ENCODE results near the gene BAIAP2L2.
"Not testable (repeated sequence)": the region's sequence is repeated elsewhere in the genome, so short reads cannot be mapped to it uniquely, and the experiment has no call there.

BAIAP2L2 gene

DNA sequence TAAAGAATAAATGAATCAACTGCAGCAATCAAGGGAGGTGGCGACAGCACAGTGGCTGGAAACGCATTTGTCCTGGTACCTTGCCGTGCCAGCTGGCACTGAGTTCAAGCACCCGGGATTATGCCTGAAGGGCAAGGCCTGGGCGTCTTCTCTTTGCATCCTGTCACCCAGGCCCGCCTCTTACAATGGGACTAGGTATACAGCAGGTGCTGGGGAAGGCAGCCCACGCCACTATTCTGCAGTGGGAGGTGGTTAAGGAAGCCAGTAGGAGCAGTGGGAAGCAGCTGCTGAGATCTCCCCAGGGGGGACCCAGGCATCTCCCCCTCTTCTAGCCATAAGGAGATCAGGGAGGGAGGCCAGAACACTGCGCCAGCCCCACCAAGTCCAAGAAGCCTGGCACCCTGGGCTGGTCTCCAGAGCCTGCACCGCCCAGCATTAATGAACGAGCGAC, 15.3 kb upstream of the BAIAP2L2 start:
- H3K9ac ChIP-seq (ENCODE audit: low read depth, low read length) = no peak overlapping the region
- H3K4me3 ChIP-seq (ENCODE audit: low read length) = no peak overlapping the region
- H3K36me3 ChIP-seq (ENCODE audit: insufficient read depth, low read depth, low read length) = no peaks in the 10 kb centered on the region
- no peaks in the 10 kb centered on the region for H3K27me3 ChIP-seq (ENCODE audit: insufficient read depth, low read length)
- H3K4me1 ChIP-seq (ENCODE audit: insufficient read depth, low read length) = no peaks in the 10 kb centered on the region
- H3K9me3 ChIP-seq (ENCODE audit: insufficient read depth, low read depth, low read length) = no peaks in the 10 kb centered on the region
- H3K27ac ChIP-seq (ENCODE audit: low read length) = no peak overlapping the region

DNA sequence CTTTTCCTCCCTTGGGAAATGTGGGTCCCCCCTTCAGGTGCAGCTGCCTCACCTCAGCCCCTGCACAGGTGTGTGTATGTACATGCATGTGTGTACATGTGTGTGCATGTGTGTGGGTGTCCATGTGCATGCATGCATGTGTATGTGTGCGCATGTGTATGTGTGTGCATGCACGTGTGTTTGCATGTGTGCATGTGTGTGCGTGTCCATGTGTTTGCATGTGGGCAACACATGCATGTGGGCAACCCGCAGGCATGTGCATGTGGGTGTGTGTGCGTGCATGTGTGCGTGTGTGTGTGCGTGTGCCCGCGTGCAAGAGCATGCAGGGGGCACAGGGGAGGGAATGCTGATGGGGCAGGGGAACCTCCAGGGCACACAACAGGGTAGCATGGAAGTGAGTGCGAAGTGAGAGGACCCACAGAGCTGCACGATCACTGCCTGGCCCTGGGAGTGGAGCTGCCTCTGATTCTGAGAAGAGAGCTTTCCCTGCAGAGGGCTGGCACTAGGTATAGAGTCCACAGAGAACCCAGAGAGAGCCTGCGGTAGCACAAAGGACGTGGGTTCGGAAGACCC, 14.6 kb upstream of the BAIAP2L2 start:
- H3K9ac ChIP-seq (ENCODE audit: low read depth, low read length) = no peak overlapping the region
- H3K27ac ChIP-seq (ENCODE audit: low read length) = no peak overlapping the region
- H3K4me1 ChIP-seq (ENCODE audit: insufficient read depth, low read length) = no peaks in the 10 kb centered on the region
- H3K36me3 ChIP-seq (ENCODE audit: insufficient read depth, low read depth, low read length) = no peaks in the 10 kb centered on the region
- H3K9me3 ChIP-seq (ENCODE audit: insufficient read depth, low read depth, low read length) = no peaks in the 10 kb centered on the region
- H3K27me3 ChIP-seq (ENCODE audit: insufficient read depth, low read length) = no peaks in the 10 kb centered on the region
- H3K4me3 ChIP-seq (ENCODE audit: low read length) = no peak overlapping the region

DNA sequence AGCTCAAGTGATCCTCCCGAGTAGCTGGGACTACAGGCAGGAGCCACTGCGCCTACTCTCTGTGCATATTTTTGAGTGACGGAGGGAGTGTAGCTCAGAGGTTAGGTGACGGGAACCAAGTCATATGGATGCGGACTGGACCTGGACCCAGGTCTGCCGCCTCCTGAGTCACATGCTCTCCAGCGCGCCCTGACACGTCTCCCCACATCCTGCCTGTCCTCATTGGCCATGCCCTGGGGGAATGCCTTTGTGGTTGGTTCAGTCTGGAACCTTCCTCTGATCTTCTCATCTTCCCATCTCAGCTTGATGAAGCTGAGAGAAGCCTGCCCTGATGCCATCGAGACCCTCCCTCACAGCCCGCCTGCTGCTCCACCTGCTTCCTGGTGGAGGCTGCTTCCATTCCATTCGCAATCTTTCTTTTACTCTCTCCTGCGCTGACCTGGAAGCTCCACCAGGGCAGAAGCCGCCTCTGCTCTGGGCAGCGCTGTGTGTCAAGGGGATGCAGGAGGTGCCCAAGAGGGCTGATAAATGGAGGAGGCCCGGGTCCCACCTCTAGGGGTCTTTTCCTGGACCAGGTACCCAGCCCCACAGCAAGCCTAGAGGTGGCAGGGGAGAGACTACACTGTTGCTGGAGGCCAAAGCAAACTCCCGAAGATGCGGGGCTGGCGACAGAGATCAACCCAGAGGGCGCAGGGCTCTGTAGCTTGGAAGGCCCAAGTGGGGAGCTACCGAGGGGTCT, 13.9 kb upstream of the BAIAP2L2 start:
- Histone ChIP-seq H3K4me3 (ENCODE audit: low read length) (no peak overlapping the region), H3K36me3 (ENCODE audit: insufficient read depth, low read depth, low read length) (no peaks in the 10 kb centered on the region), H3K9ac (ENCODE audit: low read depth, low read length) (no peak overlapping the region), H3K9me3 (ENCODE audit: insufficient read depth, low read depth, low read length) (no peaks in the 10 kb centered on the region), H3K27me3 (ENCODE audit: insufficient read depth, low read length) (no peaks in the 10 kb centered on the region), H3K27ac (ENCODE audit: low read length) (no peak overlapping the region), H3K4me1 (ENCODE audit: insufficient read depth, low read length) (no peaks in the 10 kb centered on the region)

DNA sequence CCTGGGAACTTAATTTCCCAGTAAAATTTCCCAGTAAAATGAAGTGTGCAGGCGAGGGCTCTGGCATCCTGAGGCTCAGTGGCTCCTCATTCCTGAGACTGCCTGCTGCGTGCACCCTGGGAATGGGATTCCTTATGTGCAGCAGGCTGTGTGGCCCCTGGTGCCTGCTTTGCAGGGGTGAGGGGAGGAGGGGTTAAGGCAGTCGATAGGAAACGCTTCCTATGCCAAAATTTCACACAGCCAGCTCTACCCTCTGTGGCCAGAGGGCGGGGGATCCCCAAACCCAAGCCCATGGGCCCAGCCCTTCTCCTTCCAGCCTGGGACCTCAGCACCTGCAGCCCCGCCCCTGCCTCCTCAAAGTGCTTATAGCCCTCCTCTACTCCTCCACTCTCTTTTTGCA, 12.1 kb upstream of the BAIAP2L2 start:
- H3K9me3 ChIP-seq (ENCODE audit: insufficient read depth, low read depth, low read length) = no peaks in the 10 kb centered on the region
- no peak overlapping the region for H3K9ac ChIP-seq (ENCODE audit: low read depth, low read length)
- no peaks in the 10 kb centered on the region for H3K27me3 ChIP-seq (ENCODE audit: insufficient read depth, low read length)
- H3K4me3 ChIP-seq (ENCODE audit: low read length) = no peak overlapping the region
- H3K36me3 ChIP-seq (ENCODE audit: insufficient read depth, low read depth, low read length) = no peaks in the 10 kb centered on the region
- no peak overlapping the region for H3K27ac ChIP-seq (ENCODE audit: low read length)
- H3K4me1 ChIP-seq (ENCODE audit: insufficient read depth, low read length) = no peaks in the 10 kb centered on the region

DNA sequence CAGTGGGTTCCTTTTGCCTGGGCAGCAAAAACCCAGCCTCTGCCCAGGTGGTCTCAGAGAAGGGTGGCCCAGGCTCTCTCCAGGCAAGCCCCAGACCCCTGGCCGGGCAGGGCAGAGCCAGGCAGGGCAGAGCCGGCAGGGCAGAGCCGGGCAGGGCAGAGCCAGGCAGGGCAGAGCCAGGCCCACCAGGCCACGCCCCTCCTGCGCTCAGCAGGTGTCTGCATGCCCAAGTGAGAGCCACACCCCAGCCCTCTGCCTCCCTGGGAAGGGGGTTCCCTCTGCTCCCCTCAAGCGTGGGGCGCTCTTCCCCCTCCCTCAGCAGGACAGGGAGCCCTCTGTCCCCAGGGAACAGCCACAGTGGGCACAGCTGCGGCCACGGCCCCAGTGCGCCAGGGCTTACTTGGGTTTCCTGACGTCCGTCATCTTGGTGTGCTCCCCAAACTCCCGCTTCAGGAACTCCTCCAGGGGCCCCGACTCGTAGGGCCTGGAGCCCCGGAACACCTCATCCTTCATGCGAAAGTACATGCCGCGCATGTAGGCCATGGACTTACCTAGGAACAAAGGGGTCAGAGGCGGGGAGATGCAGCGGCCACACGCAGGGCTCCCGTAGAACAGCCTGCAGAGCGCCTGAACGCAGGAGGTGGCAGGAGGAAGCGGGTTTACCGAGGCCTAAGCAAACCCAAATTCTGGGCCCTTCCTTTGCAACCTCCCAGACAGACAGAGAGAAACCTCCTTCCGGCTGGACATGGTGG, 10.1 kb upstream of the BAIAP2L2 start:
- H3K9ac ChIP-seq (ENCODE audit: low read depth, low read length) = no peak overlapping the region
- no peak overlapping the region for H3K27ac ChIP-seq (ENCODE audit: low read length)
- no peak overlapping the region for H3K4me3 ChIP-seq (ENCODE audit: low read length)
- H3K9me3 ChIP-seq (ENCODE audit: insufficient read depth, low read depth, low read length) = no peaks in the 10 kb centered on the region
- H3K36me3 ChIP-seq (ENCODE audit: insufficient read depth, low read depth, low read length) = no peaks in the 10 kb centered on the region
- no peaks in the 10 kb centered on the region for H3K4me1 ChIP-seq (ENCODE audit: insufficient read depth, low read length)
- H3K27me3 ChIP-seq (ENCODE audit: insufficient read depth, low read length) = no peaks in the 10 kb centered on the region

DNA sequence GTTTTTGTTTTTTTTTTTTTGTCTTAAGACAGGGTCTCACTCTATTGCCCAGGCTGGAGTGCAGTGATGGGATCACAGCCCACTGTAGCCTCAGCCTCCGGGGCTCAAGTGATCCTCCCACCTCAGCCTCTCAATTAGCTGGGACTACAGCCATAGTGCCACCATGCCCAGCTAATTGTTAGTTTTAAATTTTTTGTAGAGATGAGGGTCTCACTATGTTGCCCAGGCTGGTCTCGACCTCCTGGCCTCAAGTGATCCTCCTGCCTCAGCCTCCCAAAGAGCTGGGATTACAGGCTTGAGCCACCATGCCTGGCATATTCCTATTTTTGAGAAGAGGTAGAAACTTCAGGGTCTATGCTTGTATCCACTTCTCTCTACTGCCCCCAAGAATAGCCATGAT, 8.3 kb upstream of the BAIAP2L2 start:
- H3K4me1 ChIP-seq (ENCODE audit: insufficient read depth, low read length) = not testable (repeated sequence)

DNA sequence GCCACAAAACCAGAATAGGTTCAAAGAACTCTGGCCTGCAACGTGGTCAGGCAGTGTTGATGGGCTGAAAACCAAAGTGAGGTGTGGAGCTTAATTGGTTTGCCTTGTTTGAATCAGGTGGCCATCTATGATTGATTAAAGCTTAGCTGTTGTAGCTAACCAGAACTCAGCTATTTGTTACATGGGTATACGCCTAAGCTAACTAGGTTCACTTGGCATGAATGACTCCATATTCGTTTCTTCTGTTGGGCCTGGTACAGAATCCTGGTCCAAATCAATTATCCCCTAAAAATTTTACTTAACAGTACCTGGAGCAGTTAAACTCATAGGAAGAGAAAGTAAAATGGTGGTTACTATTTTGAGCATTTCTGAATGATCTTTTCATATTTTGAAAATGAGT, 7.7 kb upstream of the BAIAP2L2 start:
- Histone ChIP-seq H3K9ac (ENCODE audit: low read depth, low read length) (no peak overlapping the region), H3K27ac (ENCODE audit: low read length) (no peak overlapping the region), H3K4me1 (ENCODE audit: insufficient read depth, low read length) (no peaks in the 10 kb centered on the region), H3K36me3 (ENCODE audit: insufficient read depth, low read depth, low read length) (no peaks in the 10 kb centered on the region), H3K4me3 (ENCODE audit: low read length) (no peak overlapping the region), H3K9me3 (ENCODE audit: insufficient read depth, low read depth, low read length) (no peaks in the 10 kb centered on the region), H3K27me3 (ENCODE audit: insufficient read depth, low read length) (no peaks in the 10 kb centered on the region)

More for the DNA sequence above, 8.3 kb upstream of the BAIAP2L2 start:
- not testable (repeated sequence) for H3K27me3 ChIP-seq (ENCODE audit: insufficient read depth, low read length); H3K27ac ChIP-seq (ENCODE audit: low read length); H3K4me3 ChIP-seq (ENCODE audit: low read length); H3K36me3 ChIP-seq (ENCODE audit: insufficient read depth, low read depth, low read length); H3K9ac ChIP-seq (ENCODE audit: low read depth, low read length); H3K9me3 ChIP-seq (ENCODE audit: insufficient read depth, low read depth, low read length)

DNA sequence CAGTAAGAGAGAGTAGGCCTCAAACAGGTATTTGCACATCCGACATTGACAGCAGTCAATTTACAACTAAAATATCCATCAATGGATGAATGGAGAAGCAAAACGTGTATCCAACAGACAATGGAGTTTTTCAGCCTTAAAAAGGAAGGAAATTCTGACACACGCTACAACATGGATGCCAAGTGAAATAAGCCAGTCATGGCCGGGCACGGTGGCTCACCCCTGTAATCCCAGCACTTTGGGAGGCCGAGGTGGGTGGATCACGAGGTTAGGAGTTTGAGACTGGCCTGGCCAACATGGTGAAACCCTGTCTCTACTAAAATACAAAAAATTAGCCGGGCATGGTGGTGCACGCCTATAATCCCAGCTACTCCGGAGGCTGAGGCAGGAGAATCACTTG, 7.1 kb upstream of the BAIAP2L2 start:
- H3K27ac ChIP-seq (ENCODE audit: low read length); H3K9ac ChIP-seq (ENCODE audit: low read depth, low read length); H3K9me3 ChIP-seq (ENCODE audit: insufficient read depth, low read depth, low read length); H3K4me3 ChIP-seq (ENCODE audit: low read length); H3K36me3 ChIP-seq (ENCODE audit: insufficient read depth, low read depth, low read length); H3K4me1 ChIP-seq (ENCODE audit: insufficient read depth, low read length); H3K27me3 ChIP-seq (ENCODE audit: insufficient read depth, low read length): not testable (repeated sequence)

DNA sequence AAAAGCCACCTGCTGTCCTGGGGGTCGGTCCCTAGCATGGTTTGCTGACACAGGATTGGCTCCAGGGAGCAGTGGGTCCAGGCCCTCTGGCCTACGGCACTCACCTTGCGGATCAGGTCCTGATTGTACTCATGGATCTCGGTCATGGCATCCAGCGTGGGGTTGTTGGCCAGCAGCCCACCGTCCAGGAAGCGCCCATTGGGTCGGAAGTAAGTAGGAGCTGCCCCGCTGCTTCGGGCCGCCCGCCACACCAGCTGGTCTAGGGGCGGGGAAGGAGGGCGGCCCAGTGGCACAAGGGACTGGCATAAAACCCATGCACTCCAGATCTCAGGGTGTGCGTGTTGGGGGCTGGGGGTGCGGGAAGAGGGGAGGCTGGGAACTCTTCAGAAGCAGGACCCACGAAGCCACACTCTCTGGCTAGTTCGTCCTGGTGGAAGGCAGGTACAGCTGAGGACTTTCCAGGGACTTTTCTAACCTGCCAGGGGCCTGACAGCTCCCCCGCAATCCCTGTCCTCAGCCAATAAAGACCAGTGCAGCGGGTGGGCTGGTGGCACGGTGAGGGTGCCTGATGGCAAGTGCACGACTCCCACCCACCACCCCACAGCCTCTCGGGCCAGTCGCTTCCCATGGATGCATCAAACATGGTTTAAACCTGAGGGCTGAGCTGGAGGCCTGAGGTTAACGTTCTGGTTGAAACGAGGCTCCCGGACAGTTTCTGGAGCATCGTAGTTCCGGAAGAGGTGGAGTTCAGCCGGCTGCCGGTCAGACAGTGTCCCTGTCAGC, 5.1 kb upstream of the BAIAP2L2 start:
- no peak overlapping the region for H3K27ac ChIP-seq (ENCODE audit: low read length)
- H3K9ac ChIP-seq (ENCODE audit: low read depth, low read length) = no peak overlapping the region
- no peaks in the 10 kb centered on the region for H3K4me1 ChIP-seq (ENCODE audit: insufficient read depth, low read length)

DNA sequence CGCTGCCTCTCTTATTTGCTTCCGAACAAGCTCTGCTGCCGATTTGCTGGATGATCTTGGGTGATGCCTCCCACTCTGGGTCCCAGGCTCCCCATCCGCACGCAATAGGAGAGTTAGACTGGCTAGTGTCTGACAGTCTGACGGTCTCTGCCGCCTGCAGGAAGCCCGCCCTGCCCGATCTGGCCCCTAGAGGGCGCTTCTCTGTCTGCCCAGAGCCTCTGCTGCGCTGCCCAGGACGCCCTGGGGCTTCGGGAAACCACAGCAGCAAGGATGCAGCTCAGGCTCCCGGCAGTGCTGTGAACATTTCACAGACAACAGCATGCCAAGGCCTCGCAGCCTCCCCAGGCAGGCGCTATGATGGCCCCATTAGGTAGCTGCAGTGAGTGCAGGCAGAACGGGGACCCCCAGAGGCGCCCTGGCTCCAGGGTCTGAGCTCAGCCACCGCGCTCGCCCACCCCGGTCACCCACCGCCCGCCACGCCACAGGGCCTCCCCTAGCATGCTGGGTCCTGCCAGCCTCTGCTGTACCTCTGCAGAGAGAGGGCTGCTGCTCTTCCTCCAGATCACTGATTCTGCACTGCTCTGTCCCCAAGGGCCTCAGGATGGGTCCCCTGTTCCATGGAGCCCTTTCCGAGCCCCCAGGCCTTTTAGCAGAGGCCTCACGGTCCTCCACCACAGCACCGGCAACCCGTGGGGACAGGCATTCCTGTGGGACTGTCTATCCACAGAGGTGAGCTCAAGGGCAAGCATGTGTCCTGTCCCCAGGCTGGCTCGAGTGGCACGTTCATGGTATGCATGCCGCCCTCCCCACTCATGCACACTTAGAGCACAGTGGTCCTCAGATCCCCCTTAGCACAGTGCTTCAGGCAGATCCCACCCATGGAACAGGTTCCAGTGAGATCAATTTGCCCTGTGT, 4.3 kb upstream of the BAIAP2L2 start:
- Histone ChIP-seq H3K9me3 (ENCODE audit: insufficient read depth, low read depth, low read length) (no peaks in the 10 kb centered on the region), H3K27me3 (ENCODE audit: insufficient read depth, low read length) (peaks cover 3% of the 10 kb centered on the region), H3K9ac (ENCODE audit: low read depth, low read length) (no peak overlapping the region), H3K4me3 (ENCODE audit: low read length) (no peak overlapping the region), H3K4me1 (ENCODE audit: insufficient read depth, low read length) (no peaks in the 10 kb centered on the region), H3K27ac (ENCODE audit: low read length) (no peak overlapping the region), H3K36me3 (ENCODE audit: insufficient read depth, low read depth, low read length) (no peaks in the 10 kb centered on the region)

More for the DNA sequence above, 5.1 kb upstream of the BAIAP2L2 start:
- no peaks in the 10 kb centered on the region for H3K9me3 ChIP-seq (ENCODE audit: insufficient read depth, low read depth, low read length)
- no peak overlapping the region for H3K4me3 ChIP-seq (ENCODE audit: low read length)
- H3K27me3 ChIP-seq (ENCODE audit: insufficient read depth, low read length) = no peaks in the 10 kb centered on the region
- no peaks in the 10 kb centered on the region for H3K36me3 ChIP-seq (ENCODE audit: insufficient read depth, low read depth, low read length)

DNA sequence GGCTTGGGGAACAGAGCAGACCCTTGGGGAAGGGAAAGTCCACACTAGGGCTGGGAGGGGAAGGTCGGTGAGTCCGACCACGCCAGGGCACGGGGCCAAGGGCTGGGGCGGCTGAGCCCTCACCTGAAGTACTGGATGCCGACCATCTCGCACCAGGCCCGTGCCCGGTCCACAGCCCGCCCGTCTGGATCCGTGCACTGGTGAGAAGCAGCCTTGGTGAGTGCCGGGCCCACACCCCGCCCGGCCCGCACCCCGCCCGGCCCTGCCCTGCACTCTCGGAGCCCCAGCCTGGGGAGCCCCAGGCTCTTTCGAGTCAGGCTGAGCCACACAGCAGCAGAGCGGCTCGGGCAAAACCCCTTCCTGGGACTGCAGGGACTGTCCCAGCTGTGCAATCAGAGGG, 1.9 kb upstream of the BAIAP2L2 start:
- no peak overlapping the region for H3K4me3 ChIP-seq (ENCODE audit: low read length)
- H3K36me3 ChIP-seq (ENCODE audit: insufficient read depth, low read depth, low read length) = no peaks in the 10 kb centered on the region
- H3K27ac ChIP-seq (ENCODE audit: low read length) = no peak overlapping the region
- no peaks in the 10 kb centered on the region for H3K4me1 ChIP-seq (ENCODE audit: insufficient read depth, low read length)
- peaks cover 4% of the 10 kb centered on the region for H3K27me3 ChIP-seq (ENCODE audit: insufficient read depth, low read length)
- no peaks in the 10 kb centered on the region for H3K9me3 ChIP-seq (ENCODE audit: insufficient read depth, low read depth, low read length)
- H3K9ac ChIP-seq (ENCODE audit: low read depth, low read length) = no peak overlapping the region

Data from iPS-20b (cell line).